Fibroblast of mammary gland (primary cell): Measurements from ENCODE around the gene PARVG.

ENCODE experiments used
- DNase-seq: peaks from one replicate; pipeline ENCODE4 v3.0.0-alpha.2; 2010; ENCODE audit warnings: low read depth
- H3K4me3 ChIP-seq: 2 replicates; pipeline ENCODE4 v1.5.1; 2011; ENCODE audit warnings: low read depth, mild to moderate bottlenecking, low read length, moderate library complexity; ENCODE audit not compliant: control insufficient read depth
- CTCF ChIP-seq: conservative IDR thresholded peaks from 2 replicates; pipeline ENCODE4 v1.5.1; 2011; ENCODE audit warnings: low read depth, low read length, inconsistent platforms; ENCODE audit not compliant: control insufficient read depth, insufficient read depth

PARVG gene

GRCh38 chr22:44212936-44213335 lies 32.2 kb downstream of the PARVG start:
- H3K4me3 ChIP-seq, result no peak overlapping the region
- TF ChIP-seq CTCF, result no peak
- no peak for DNase-seq

GRCh38 chr22:44213489-44214043 lies 32.8 kb downstream of the PARVG start:
- no peak overlapping the region for H3K4me3 ChIP-seq
- DNase-seq, result no peak
- no peak for TF ChIP-seq CTCF

GRCh38 chr22:44214187-44214586 lies 33.5 kb downstream of the PARVG start:
- H3K4me3 ChIP-seq, result no peak overlapping the region
- no peak for TF ChIP-seq CTCF
- no peak for DNase-seq

DNA sequence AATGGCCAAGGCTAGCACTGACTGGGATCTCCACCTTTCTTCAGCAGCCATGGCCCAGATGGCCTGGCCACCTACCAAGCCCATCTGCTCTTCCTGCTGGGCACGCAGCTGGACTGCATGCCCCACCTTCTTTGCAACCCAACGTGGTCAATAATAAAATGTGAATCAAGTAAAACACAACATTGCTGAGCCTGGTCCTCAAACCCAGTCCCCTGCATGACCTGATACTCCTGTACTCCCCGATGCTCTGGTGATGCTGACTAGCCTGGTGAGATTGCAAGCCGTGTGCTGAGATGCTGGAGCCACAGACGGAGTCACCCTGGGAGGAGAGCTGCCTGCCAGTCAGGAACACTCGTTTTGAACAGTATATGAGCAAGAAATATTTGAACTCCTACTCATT lies 34.0 kb downstream of the PARVG start:
- H3K4me3 ChIP-seq, result no peak overlapping the region
- no peak for TF ChIP-seq CTCF

GRCh38 chr22:44215287-44215686 lies 34.6 kb downstream of the PARVG start:
- no peak for TF ChIP-seq CTCF
- DNase-seq, result no peak
- no peak overlapping the region for H3K4me3 ChIP-seq

More for the DNA sequence above, 34.0 kb downstream of the PARVG start:
- no peak for DNase-seq

DNA sequence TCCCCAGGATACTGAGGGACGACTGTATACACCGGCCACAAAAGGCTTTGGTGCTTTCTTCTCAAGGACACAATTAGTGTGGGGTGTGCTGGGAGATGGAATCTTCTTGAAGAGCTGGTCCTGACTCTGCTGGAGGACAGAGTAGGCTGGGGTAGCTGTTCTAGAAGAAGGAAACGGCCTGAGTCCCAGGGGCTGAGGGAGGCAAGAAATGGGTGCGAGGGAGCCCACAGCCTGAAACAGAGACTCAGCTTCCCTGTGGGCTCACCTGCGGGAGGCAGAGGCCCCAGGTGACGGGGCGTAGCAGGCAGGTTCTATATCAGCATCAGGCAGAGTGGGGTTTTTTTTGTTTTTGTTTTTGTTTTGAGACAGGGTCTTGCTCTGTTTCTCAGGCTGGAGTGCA lies 36.6 kb downstream of the PARVG start:
- DNase-seq, result no peak
- no peak overlapping the region for H3K4me3 ChIP-seq
- TF ChIP-seq CTCF, result no peak

- H3K4me3 ChIP-seq, result no peak overlapping the region
- no peak for DNase-seq
- no peak for TF ChIP-seq CTCF
Measured at GRCh38 chr22:44218071-44218470, 37.3 kb downstream of the PARVG start.
